ENCODE data around the gene UNC13C.

The UNC13C gene

DNA sequence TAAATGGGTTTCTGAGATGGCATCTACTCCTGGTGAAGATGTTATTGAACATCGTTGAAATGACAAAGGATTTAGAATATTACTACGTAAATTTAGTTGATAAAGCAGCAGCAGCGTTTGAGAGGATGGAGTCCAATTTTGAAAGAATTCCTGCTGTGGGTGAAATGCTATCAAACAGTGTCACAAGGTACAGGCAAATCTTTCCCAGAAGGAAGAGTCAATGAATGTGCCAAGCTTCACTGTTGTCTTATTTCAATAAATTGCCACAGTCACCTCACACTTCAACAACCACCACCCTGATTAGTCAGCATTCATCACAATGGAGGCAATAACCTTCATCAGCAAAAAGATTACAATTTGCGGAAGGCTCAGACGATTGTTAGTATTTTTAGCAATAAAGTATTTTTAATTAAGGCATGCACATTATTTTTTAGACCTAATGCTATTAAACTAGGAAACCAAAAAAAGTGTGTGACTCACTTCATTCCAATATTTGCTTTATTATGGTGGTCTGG is 142.8 kb downstream of the UNC13C start:
- DNase-seq, result no peak

DNA sequence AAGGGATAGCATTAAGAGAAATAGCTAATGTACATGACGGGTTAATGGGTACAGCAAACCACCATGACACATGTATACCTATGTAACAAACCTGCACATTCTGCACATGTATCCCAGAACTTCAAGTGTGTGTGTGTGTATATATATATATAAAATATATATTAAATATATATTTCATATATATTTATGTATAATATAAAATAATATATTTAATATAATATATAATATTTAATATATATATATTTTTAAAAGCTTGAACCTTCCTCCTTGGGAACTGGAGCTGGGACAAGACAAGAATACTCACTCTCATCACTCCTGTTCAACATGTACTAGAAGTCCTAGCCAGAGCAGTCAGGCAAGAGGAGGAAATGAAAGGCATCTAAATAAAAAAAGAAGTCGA is 149.3 kb downstream of the UNC13C start:
- DNase-seq, result no peak

- DNase-seq, result no peak
Measured at GRCh38 chr15:54131410-54131809, 153.2 kb downstream of the UNC13C start.

GRCh38 chr15:54149115-54149531 is 170.9 kb downstream of the UNC13C start:
- DNase-seq, result no peak

- DNase-seq, result no peak
Measured at GRCh38 chr15:54150255-54150654, 172.0 kb downstream of the UNC13C start.

- peak in 1 of 2 experiments; percentile 13 for DNase-seq
Measured at GRCh38 chr15:54159012-54159411, 180.8 kb downstream of the UNC13C start.

DNA sequence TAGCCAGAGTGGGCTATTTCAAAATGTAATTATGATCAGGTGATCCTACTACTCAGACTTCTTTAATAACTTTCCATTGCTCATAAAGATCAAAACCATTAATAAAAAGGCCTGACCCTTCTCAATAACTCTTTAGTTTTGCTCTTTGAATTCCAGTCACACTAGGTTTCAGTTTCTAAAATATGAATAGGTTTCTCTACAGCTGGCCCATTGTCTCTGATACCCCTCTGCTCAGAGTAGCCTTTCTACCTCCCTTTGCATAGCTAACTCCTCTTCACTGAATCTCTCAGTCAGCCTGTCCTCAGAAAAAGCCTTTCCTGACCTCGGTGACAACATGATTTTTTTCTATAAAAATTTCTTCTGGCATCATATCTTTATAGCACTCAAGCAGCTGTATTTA is 209.1 kb downstream of the UNC13C start:
- no peak for DNase-seq

- DNase-seq, result no peak
Measured at GRCh38 chr15:54197995-54198394, 219.8 kb downstream of the UNC13C start.

GRCh38 chr15:54206586-54207321 is 228.5 kb downstream of the UNC13C start:
- no peak for DNase-seq

- DNase-seq, result no peak
Measured at GRCh38 chr15:54208786-54209185, 230.5 kb downstream of the UNC13C start.

DNA sequence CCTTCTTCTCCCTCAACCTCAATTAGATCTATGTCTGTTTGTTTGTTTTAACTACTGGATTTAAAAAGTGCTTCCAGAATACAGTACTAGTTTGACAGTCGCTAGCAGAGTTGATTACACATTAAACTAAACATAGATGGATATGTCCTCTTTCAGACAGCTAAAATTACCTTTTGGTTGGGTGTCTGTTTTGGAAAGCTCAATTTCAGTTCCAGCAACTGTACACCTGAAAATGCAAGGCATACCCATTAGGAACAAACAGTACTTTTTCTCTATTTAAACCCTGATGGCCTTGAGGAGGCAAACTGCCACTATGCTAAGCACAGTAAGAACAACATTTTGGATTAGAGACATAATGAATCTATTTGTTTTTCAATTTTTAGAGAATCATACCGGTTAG is 234.4 kb downstream of the UNC13C start:
- DNase-seq, result no peak

GRCh38 chr15:54226455-54226854 is 248.2 kb downstream of the UNC13C start:
- no peak for DNase-seq

DNA sequence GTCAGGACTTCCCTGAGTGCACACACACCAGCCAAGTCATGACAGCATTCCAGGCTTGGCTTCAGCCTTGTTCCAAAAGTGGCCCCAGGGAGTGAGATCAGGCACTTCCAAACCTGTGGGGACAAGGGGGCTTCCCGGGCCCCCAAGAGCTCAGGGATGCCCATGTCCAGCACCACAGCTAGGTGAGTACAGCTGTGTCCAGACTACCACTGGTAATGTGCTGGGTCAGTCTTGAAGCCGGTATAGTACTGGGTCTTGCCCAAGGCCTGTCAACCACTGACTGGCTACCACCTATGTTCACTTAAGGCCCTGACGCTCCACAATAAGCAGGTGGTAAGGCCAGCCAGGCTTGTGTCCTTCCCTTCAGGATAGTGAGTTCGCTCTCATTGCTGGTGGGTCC is 249.3 kb downstream of the UNC13C start:
- no peak for DNase-seq

- DNase-seq, result no peak
Measured at GRCh38 chr15:54250326-54250725, 272.1 kb downstream of the UNC13C start.

- DNase-seq, result no peak
Measured at GRCh38 chr15:54256190-54256589, 277.9 kb downstream of the UNC13C start.

- no peak for DNase-seq
Measured at GRCh38 chr15:54273928-54274327, 295.7 kb downstream of the UNC13C start.

DNA sequence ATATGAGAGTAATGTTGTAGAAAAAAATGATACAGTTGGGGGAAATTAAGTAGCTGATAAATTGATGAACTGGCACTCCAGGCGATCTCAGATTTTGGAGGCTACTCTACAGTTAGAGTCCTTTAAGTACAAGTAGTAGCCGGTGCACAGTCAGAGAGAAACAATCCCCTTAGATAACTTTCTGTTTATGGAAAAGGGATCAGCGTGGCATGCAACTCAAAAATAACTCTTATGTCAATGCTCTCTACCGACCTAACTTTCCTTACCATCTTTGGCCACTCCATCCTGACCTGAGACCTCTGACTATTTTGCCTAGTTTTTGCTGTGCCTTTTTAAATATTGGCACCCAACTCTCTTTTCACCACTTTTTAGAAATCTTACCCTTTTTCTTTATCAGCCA is 299.6 kb downstream of the UNC13C start:
- DNase-seq, result no peak

- no peak for DNase-seq
Measured at GRCh38 chr15:54280726-54281125, 302.5 kb downstream of the UNC13C start.

DNA sequence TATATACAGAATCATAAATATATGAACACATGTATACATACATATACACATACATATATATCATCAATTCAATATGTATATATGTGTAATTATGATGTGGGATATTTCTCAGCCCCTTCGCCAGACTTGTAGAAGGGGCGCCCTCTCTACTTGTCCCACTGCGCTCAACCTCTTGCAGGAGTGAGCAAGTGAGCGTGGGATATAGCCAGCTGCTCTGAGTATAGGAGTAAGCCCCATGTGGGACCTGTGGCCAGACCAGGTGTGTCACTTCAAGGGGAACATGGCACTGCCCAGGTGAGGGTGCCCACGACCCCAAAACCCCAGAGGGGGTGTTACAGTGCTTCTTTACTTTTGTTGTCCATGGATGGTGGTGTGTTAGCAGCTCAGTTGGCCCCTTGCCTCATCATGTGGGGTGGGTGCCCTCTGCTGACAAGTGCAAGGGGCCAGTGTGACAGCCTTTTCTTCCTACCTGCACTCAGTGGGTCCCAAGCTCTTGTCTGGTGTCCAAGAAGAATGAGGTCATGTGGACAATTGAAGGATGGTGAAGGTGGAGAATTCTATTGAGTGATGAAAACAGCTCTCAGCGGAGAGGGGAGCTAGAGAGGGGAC is 304.1 kb downstream of the UNC13C start:
- no peak for DNase-seq

DNA sequence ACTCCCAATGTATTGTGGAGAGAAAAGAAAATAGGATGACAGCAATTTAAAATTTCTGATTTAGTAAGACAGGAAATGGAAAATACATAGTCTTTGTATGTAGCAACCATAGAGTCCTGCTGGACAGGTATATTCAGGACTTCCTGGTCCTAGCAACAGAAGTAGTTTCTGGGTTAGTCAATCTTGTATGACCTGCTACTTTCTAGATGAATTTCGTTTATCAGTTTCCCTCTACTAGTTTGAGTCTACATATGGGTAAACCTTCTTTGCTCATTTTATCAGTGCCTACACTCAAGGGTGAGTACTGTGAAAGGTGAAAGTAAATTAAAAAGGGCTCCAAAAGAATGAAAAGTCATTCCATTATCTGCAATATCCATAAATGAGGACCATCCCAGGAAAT is 309.8 kb downstream of the UNC13C start:
- DNase-seq, result no peak

DNA sequence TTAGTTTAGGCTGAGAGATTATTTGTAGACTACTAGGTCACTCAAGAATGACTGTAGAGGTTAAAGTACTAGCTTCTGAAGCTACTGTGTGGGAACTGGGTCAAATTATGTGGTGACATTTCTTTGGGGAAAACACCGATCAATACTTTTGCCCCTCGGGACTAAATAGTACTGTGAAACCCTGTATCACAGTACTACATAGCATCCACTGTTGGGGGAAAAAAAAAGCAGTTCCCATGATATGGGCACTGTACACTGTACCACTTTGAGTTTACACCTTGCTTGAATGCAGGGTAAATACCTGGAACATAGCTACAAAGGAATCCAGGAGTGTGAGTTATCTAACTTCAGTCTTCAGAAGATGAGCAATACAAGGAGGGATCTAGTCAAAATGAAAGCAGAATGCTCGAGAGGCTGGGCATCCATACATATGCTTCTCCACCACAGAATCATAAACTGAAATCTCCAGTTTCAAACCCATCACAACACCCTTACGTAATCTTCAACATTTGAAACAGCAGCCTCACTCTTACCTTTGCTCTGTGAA is 311.4 kb downstream of the UNC13C start:
- DNase-seq, result no peak

DNA sequence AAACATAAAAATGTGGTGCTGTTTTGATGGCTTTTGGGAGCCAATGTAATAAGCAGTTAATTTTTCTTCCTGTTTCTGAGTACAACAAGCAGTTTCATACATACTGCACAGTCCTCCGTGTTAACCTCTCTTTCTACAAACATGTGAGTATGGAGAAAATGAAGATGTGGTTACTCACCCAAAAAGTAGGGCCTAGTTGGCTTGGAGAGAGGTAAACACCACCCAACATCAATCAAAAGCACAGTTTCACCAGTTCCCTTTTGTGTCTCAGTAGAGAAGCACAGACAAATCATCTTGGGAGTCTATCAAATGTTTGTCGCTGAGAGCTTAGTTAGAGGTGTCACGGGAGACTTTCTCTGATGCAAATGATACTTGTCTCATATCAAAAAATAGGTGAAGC is 320.2 kb downstream of the UNC13C start:
- no peak for DNase-seq

GRCh38 chr15:54304321-54304720 is 326.1 kb downstream of the UNC13C start:
- no peak for DNase-seq

- no peak for DNase-seq
Measured at GRCh38 chr15:54305138-54305537, 326.9 kb downstream of the UNC13C start.

Data from NCI-H446 (cell line).